NCI-H1092 (cell line): ENCODE measurements around the gene MDFIC2.
"Not testable (repeated sequence)": the region's sequence is repeated elsewhere in the genome, so short reads cannot be mapped to it uniquely, and the experiment has no call there.

Experiments
- DNase-seq: peaks from one replicate; lab custom pipeline; 2025; lab: John Stamatoyannopoulos, UW

Gene MDFIC2

GRCh38 chr3:70312336-70312735 lies at the start of gene MDFIC2:
MDFIC2 (minus strand) TSS chr3:70312638; CDS start chr3:70311973, 665 bp downstream.
- DNase-seq, result no peak

GRCh38 chr3:70360979-70361760 lies 48.7 kb upstream of the MDFIC2 start:
- DNase-seq, result no peak

- DNase-seq, result no peak
Observed at GRCh38 chr3:70359711-70360110, 47.3 kb upstream of the MDFIC2 start.

GRCh38 chr3:70358978-70359580 lies 46.6 kb upstream of the MDFIC2 start:
- DNase-seq, result no peak

- no peak for DNase-seq
Observed at GRCh38 chr3:70352215-70352614, 39.8 kb upstream of the MDFIC2 start.

- DNase-seq, result no peak
Observed at GRCh38 chr3:70342149-70342548, 29.7 kb upstream of the MDFIC2 start.

- not testable (repeated sequence) for DNase-seq
Observed at GRCh38 chr3:70336885-70337284, 24.4 kb upstream of the MDFIC2 start.

- DNase-seq, result no peak
Observed at GRCh38 chr3:70333080-70333479, 20.6 kb upstream of the MDFIC2 start.

GRCh38 chr3:70315021-70315420 lies 2.6 kb upstream of the MDFIC2 start:
- DNase-seq, result no peak

- no peak for DNase-seq
Observed at GRCh38 chr3:70310809-70311208, 1.6 kb downstream of the MDFIC2 start.

GRCh38 chr3:70309591-70309990 lies 2.8 kb downstream of the MDFIC2 start:
- DNase-seq, result no peak

- DNase-seq, result no peak
Observed at GRCh38 chr3:70308760-70309159, 3.7 kb downstream of the MDFIC2 start.

- DNase-seq, result no peak
Observed at GRCh38 chr3:70306736-70307135, 5.7 kb downstream of the MDFIC2 start.

GRCh38 chr3:70298385-70298784 lies 14.1 kb downstream of the MDFIC2 start:
- DNase-seq, result no peak

GRCh38 chr3:70291097-70291482 lies 21.3 kb downstream of the MDFIC2 start:
- no peak for DNase-seq

- DNase-seq, result not testable (repeated sequence)
Observed at GRCh38 chr3:70290431-70291096, 21.9 kb downstream of the MDFIC2 start.

- no peak for DNase-seq
Observed at GRCh38 chr3:70281663-70282062, 30.8 kb downstream of the MDFIC2 start.

GRCh38 chr3:70277304-70277703 lies 35.1 kb downstream of the MDFIC2 start:
- DNase-seq, result no peak

- DNase-seq, result no peak
Observed at GRCh38 chr3:70276901-70277300, 35.5 kb downstream of the MDFIC2 start.

GRCh38 chr3:70273492-70273891 lies 38.9 kb downstream of the MDFIC2 start:
- no peak for DNase-seq

GRCh38 chr3:70272798-70273197 lies 39.6 kb downstream of the MDFIC2 start:
- no peak for DNase-seq

GRCh38 chr3:70264122-70264780 lies 48.2 kb downstream of the MDFIC2 start:
- no peak for DNase-seq

GRCh38 chr3:70261283-70261682 lies 51.2 kb downstream of the MDFIC2 start:
- DNase-seq, result no peak
